Neutrophil (primary cell): Measurements from ENCODE around the gene NSD2.
"Not testable (repeated sequence)": the region's sequence is repeated elsewhere in the genome, so short reads cannot be mapped to it uniquely, and the experiment has no call there.

Source experiments
- H3K27ac ChIP-seq: fragments of 200-600 bp; sonication (generic); 2 replicates; pipeline ENCODE4 v1.5.1; 2016; ENCODE audit warnings: mild to moderate bottlenecking, moderate library complexity
- H3K27me3 ChIP-seq: fragments of 200-600 bp; sonication (generic); 2 replicates; pipeline ENCODE4 v1.6.0; 2016; ENCODE audit warnings: mild to moderate bottlenecking
- H3K36me3 ChIP-seq: fragments of 200-600 bp; sonication (generic); 2 replicates; pipeline ENCODE4 v1.5.1; 2017
- H3K4me1 ChIP-seq, 2 experiments: fragments of 200-600 bp in 1 of 2; sonication (generic) in 1 of 2; 1 replicate in 1 of 2; 2 replicates in 1 of 2; pipeline versions ENCODE4 v1.5.1 to v1.6.1; 2013 to 2016; ENCODE audit warnings: low read depth in 1 of 2, low read length in 1 of 2, mild to moderate bottlenecking in 1 of 2, moderate library complexity in 1 of 2; ENCODE audit not compliant: control insufficient read depth in 1 of 2, insufficient read depth in 1 of 2
- H3K4me3 ChIP-seq, 2 experiments: fragments of 200-600 bp in 1 of 2; sonication (generic) in 1 of 2; 1 replicate in 1 of 2; 2 replicates in 1 of 2; pipeline ENCODE4 v1.5.1; 2013 to 2016; ENCODE audit warnings: low read depth in 1 of 2, low read length in 1 of 2, mild to moderate bottlenecking in 1 of 2, moderate library complexity in 1 of 2
- H3K9me3 ChIP-seq: fragments of 200-600 bp; sonication (generic); 2 replicates; pipeline ENCODE4 v1.5.1; 2016
- CTCF ChIP-seq: fragments of 200-600 bp; sonication (generic); IDR thresholded peaks from 2 replicates; pipeline ENCODE4 v1.5.1; 2016; ENCODE audit warnings: antibody characterized with exemption

Gene NSD2

DNA sequence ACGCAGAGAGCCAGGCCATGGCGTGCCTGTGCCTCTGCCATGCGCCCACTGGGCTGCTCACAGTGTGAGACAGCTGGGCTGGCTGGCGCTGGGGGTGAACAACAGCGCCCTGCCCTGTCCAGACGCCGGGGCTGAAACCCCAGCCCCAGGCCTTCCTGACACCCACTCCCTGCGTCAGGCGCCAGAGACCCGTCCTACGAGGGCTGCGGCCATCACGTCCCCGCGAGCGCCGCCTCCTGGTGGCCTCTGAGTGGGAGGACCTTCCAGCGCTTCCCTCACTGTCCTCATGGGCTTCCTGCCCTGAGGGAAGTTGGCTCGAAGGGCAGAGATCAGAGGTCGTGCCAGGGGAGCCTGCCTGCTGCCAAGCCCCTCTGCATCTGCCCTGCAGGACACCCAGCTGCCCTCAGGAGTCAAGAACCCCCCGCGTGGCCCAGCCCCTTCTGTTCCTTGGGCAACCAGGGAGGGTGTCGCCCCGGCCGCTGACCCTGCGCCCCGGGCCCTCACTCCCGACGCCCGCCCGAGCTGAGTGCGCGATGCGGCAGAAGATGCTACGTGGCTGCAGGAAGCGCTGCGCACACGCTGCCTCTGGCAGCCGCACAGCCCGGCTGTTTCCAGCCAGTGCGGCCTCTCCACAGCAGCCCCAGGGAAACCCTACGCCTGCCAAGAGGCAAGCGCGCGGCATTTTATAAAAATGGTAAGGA, 121.4 kb downstream of the NSD2 start:
- peaks cover 6% of the 10 kb centered on the region for H3K9me3 ChIP-seq
- H3K36me3 ChIP-seq = peaks cover 46% of the 10 kb centered on the region
- no peak overlapping the region for H3K4me3 ChIP-seq
- no peak overlapping the region for H3K27ac ChIP-seq
- TF ChIP-seq CTCF = no peak
- H3K4me1 ChIP-seq = no peaks in the 10 kb centered on the region
- H3K27me3 ChIP-seq = no peaks in the 10 kb centered on the region

DNA sequence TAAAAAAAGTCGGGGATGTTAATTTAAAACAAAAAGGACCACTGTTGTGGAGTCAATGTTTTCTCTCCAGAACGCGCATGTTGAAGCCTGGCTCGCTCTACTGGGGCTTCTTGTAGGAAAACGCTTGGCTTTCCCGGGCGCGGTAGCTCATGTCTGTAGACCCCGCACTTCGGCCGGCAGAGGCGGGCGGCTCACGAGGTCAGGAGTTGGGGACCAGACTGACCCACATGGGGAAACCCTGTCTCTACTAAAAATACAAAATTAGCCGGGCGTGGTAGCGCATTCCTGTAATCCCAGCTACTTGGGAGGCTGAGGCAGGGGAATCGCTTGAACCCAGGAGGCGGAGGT, 122.0 kb downstream of the NSD2 start:
- H3K27ac ChIP-seq = no peak overlapping the region
- no peaks in the 10 kb centered on the region for H3K4me1 ChIP-seq
- H3K4me3 ChIP-seq = no peak overlapping the region
- TF ChIP-seq CTCF = no peak
- H3K27me3 ChIP-seq = no peaks in the 10 kb centered on the region
- H3K36me3 ChIP-seq = peaks cover 41% of the 10 kb centered on the region
- peaks cover 8% of the 10 kb centered on the region for H3K9me3 ChIP-seq

GRCh38 chr4:1993718-1994516, 122.7 kb downstream of the NSD2 start:
- H3K4me3 ChIP-seq, H3K27me3 ChIP-seq, H3K27ac ChIP-seq, H3K4me1 ChIP-seq, H3K9me3 ChIP-seq: not testable (repeated sequence)
- peaks cover 33% of the 10 kb centered on the region for H3K36me3 ChIP-seq

- no peak overlapping the region for H3K27ac ChIP-seq
- H3K27me3 ChIP-seq = no peaks in the 10 kb centered on the region
- peaks cover 23% of the 10 kb centered on the region for H3K36me3 ChIP-seq
- no peaks in the 10 kb centered on the region for H3K4me1 ChIP-seq
- H3K4me3 ChIP-seq = no peak overlapping the region
- TF ChIP-seq CTCF = no peak
- H3K9me3 ChIP-seq = peaks cover 8% of the 10 kb centered on the region
These were observed 123.7 kb downstream of the NSD2 start for GRCh38 chr4:1994938-1995337.

- H3K9me3 ChIP-seq = peaks cover 8% of the 10 kb centered on the region
- no peak for TF ChIP-seq CTCF
- peaks cover 2% of the 10 kb centered on the region for H3K36me3 ChIP-seq
- no peak overlapping the region for H3K27ac ChIP-seq
- no peaks in the 10 kb centered on the region for H3K4me1 ChIP-seq
- no peaks in the 10 kb centered on the region for H3K27me3 ChIP-seq
- H3K4me3 ChIP-seq = no peak overlapping the region
These were observed 125.8 kb downstream of the NSD2 start for GRCh38 chr4:1996866-1997611.

- no peaks in the 10 kb centered on the region for H3K4me1 ChIP-seq
These were observed 126.5 kb downstream of the NSD2 start for GRCh38 chr4:1997712-1998111.

More at GRCh38 chr4:1997712-1998111, 126.5 kb downstream of the NSD2 start:
- TF ChIP-seq CTCF = no peak
- Histone ChIP-seq H3K4me3 (no peak overlapping the region), H3K27me3 (no peaks in the 10 kb centered on the region), H3K9me3 (peaks cover 8% of the 10 kb centered on the region), H3K36me3 (no peaks in the 10 kb centered on the region), H3K27ac (no peak overlapping the region)
